Measurements from ENCODE around the gene DUSP7. TPM values are rescaled to one million over a fixed set of nuclear protein-coding genes. Genes with fewer than 3 reads are reported as not detected.

DUSP7 gene
- total and polyA plus RNA-seq, 9 of the 15 experiments (the other 6 are each of a cell fraction or from before 2014, with no cell fraction given), result 0.45 to 15.8 (median 8.2) TPM

- TF ChIP-seq CLOCK (CRISPR knock-in tag; IDR thresholded peaks at IDR 0.05; ENCODE audit: borderline replicate concordance) (no peak), ESRRA (IDR thresholded peaks at IDR 0.05; ENCODE audit: borderline replicate concordance, low read depth) (no peak), ZNF766 (CRISPR knock-in tag; conservative IDR thresholded peaks at IDR 0.05) (no peak), ZNF23 (CRISPR knock-in tag; IDR thresholded peaks at IDR 0.05) (no peak), CSDE1 (IDR thresholded peaks at IDR 0.05) (no peak), ETV6 (IDR thresholded peaks at IDR 0.05; ENCODE audit: borderline replicate concordance in 1 of 2, low read depth in 2 of 2, low read length in 1 of 2) (no peak), ETV6 (CRISPR knock-in tag; IDR thresholded peaks at IDR 0.05; ENCODE audit: borderline replicate concordance) (no peak), ZBTB2 (IDR thresholded peaks at IDR 0.05) (no peak), EZH2 (IDR thresholded peaks at IDR 0.05; ENCODE audit: borderline replicate concordance, low read depth, low read length) (no peak), SRSF7 (optimal IDR thresholded peaks at IDR 0.05; ENCODE audit: low read depth, low read length) (no peak), FIP1L1 (IDR thresholded peaks at IDR 0.05; ENCODE audit: low read depth, low read length, poor library complexity, severe bottlenecking) (no peak), ZNF444 (CRISPR knock-in tag; IDR thresholded peaks at IDR 0.05) (peak; percentile 80; the same call in 1 of the 2 replicates), CBFA2T3 (IDR thresholded peaks at IDR 0.05) (peak; percentile 30; the same call in 1 of the 2 replicates), USF1 (CRISPR knock-in tag; IDR thresholded peaks at IDR 0.05) (peak; percentile 49), SRSF1 (IDR thresholded peaks at IDR 0.05; ENCODE audit: low read depth, low read length) (no peak), STAG1 (CRISPR knock-in tag; IDR thresholded peaks at IDR 0.05; ENCODE audit: borderline replicate concordance) (no peak), PML (IDR thresholded peaks at IDR 0.05; ENCODE audit: low read length) (no peak), CEBPB (tag; IDR thresholded peaks at IDR 0.05) (peak; percentile 51; the same call in 1 of the 2 replicates), E2F6 (IDR thresholded peaks at IDR 0.05; ENCODE audit: borderline replicate concordance in 1 of 2, extremely low read depth in 1 of 2, insufficient read depth in 1 of 2, insufficient read length in 1 of 2, low read depth in 1 of 2, low read length in 1 of 2, poor library complexity in 1 of 2, severe bottlenecking in 1 of 2) (peak in 1 of 2 experiments; percentile 69), ZNF764 (CRISPR knock-in tag; IDR thresholded peaks at IDR 0.05; ENCODE audit: low read depth) (no peak), NFIC (IDR thresholded peaks at IDR 0.05) (peak; percentile 33; the same call in 1 of the 2 replicates)
Observed at GRCh38 chr3:52088445-52089367, 32.3 kb upstream of the DUSP7 start (continued).
